NCI-H1694 (cell line): ENCODE data around the gene PXN.
"Not testable (repeated sequence)": the region's sequence is repeated elsewhere in the genome, so short reads cannot be mapped to it uniquely, and the experiment has no call there.

ENCODE experiments used
- DNase-seq: peaks from one replicate; lab custom pipeline; 2025; lab: John Stamatoyannopoulos, UW

The PXN gene

DNA sequence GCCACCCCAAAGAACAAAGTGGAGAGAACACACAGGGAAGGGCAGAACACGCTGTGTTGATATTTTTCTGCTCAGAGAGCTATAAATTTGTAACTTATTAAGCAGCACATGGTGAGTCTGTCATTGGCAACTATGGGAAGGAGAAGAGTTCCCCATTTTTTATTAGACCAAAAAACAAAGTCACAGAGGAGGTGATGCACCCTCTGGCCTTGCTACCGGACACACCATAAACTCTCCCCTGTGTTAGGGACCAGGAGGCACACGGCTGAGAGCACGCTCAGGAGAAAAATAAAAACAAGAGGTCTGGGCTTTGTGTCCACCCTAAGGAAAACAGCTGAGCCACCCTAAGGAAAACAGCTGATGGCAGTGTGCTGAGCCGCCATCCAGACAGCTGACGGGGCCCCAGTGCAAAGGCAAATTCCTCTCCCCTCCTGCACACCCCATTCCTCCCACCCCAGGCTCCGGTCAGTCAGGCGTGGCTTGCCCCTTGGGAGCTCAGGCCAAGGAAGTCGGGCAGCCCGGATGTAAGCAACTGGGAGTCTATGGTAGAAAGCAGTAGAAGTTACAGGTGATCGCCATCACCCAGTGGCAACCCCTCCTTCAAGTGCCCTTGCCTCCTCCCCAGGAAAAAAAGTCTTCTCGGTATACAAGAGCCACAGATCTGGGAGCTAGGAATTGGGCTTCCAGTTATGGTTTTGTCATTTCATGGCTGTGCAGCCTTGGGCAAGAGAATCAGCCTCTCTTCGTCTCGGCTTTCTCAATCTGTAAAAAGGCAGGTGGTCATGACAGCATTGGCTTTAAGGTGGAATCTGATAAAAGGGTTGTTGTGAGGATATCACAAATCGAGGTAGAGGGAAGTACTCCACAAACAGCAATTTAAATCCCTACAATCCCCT, 2.4 kb downstream of the PXN start:
- DNase-seq: no peak

GRCh38 chr12:120261951-120262851, 3.3 kb downstream of the PXN start:
- no peak for DNase-seq

GRCh38 chr12:120260607-120261006, 4.9 kb downstream of the PXN start:
- DNase-seq: no peak

GRCh38 chr12:120259418-120260202, 5.9 kb downstream of the PXN start:
- no peak for DNase-seq

GRCh38 chr12:120258323-120258896, 7.1 kb downstream of the PXN start:
- no peak for DNase-seq

GRCh38 chr12:120257041-120257821, 8.3 kb downstream of the PXN start:
- DNase-seq: peak; percentile 16

DNA sequence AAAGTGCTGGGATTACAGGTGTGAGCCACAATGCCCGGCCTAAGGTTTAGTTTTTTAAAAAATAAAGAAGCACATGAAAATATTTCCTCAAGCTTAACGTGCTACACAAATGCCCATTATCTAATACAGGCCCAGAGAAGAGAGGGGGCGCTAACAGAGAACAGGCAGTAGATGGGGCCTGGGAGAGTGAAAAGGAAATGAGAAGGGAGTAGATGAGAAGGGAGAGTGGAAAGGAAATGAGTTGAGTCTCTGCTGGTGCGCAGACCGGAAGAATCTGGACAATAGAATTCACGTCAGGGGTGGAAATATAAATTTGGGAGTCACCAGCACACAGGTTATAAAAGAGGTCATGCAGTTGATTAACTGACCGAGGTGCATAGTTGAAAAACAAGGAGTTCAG, 10.7 kb downstream of the PXN start:
- DNase-seq: no peak

DNA sequence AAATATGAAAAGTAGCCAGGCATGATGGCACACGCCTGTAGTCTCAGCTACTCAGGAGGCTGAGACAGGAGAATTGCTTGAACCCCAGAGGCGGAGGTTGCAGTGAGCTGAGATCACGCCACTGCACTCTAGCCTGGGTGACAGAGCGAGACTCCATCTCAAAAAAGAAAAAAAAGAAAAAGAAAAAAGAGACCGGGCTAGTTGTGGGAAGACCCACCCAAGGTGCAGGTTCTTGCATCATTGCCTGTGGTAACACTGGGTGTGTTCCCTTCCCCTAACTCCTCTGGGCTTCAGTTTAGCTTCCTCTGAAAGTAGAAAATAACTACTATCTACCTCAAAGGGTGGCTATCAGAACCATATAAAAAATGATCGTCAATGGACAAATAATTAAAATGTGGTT, 12.2 kb downstream of the PXN start:
- DNase-seq: not testable (repeated sequence)

DNA sequence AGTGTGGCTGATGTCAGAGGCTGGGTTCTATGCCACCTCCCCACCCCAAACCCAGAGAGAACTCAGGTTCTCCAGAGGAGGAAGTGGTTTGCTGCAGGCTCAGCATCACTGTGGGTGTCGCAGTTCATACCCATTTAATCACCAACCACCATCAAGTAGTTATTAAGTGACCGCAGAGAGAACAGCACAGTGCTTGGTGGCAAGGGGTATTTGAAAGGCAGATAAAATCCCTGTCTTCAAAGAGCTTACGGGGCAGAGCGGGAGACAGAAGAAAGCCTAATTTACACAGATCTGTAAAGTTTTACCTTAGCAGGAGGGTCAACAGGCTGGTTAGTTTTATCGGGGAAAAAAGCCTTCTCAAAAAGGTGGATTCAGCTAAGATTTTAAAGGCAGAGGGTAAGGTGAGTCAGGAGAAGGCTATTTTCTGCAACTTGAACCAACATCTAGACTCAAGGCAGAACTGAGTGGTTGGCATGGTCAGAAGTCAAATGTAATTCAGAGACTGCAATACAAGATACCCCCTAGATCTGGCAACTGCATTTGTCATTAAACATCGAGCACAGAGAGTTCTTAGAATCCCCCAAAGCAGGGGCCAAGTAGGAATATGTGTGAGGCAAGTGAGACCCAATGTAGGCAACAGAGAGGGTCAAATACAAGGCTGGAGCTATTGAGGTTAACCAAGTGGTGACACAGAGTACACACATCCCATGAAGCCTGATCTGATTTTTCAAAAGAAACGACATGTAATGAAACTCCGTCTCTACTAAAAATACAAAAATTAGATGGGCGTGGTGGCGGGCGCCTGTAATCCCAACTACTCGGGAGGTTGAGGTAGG, 13.2 kb downstream of the PXN start:
- no peak for DNase-seq

DNA sequence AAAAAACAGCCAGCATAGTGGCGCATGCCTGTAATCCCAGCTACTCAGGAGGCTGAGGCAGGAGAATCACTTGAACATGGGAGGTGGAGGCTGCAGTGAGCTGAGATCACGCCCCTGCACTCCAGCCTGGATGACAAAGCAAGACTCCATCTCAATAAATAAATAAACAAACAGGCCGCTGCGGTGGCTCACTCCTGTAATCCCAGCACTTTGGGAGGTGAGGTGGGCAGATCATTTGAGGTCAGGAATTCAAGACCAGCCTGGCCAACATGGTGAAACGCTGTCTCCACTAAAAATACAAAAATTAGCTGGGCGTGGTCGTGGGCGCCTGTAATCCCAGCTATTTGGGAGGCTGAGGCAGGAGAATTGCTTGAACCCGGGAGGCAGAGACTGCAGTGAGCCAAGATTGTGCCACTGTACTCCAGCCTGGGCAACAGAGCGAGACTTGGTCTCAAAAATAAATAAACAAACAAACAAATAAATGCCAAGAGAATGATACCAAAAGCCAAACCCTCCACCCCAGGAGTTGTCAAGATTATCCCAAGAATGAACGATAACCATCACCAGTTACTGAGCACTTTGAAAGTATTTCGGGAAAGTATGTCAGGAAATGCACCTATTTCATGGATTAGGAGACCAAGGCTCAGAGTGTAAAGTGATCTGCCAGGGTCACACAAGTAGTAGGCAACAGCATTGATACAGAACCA, 14.0 kb downstream of the PXN start:
- DNase-seq: not testable (repeated sequence)

DNA sequence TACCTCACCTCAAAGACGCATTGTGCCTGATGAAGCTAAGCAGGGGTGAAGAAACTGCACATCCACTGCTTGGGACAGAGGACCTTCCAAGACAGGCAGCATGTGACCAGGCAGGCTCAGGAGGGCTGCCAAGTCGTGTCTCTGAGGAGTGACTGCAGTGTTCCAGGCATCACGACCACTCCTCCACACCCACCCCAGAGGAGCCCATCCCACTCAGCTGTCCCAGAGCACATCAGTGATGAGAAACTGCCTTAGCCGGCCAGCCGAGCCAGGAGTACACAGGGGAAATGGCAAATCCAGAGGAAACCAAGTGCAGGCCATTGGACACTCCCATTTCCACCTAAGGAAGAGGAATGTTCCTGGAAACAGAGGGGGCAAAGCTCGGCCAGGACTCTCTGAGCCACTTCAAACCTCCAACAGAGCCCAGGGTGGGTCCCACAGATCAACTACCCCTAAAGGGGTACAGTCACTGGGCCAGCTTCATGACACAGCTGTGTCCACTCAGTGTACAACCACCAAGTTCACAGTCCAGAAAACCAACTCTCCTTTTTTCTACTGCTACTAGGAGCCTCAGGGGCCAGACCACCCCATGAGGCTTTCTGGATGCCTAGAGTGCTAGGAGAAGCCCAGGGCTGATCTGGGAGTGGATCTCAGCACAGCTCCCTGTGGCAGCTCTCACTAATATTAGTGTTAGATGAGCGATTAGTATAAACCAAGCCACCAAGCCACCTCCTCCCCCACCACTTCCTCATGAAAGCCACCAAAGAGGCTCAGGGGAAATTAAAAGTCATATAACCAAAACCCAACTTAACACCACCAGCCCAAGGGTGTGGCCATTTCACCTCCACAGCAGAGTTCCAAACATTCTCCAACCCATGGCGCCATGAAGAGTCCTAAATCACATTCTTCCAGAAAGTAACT, 15.4 kb downstream of the PXN start:
- DNase-seq: no peak

DNA sequence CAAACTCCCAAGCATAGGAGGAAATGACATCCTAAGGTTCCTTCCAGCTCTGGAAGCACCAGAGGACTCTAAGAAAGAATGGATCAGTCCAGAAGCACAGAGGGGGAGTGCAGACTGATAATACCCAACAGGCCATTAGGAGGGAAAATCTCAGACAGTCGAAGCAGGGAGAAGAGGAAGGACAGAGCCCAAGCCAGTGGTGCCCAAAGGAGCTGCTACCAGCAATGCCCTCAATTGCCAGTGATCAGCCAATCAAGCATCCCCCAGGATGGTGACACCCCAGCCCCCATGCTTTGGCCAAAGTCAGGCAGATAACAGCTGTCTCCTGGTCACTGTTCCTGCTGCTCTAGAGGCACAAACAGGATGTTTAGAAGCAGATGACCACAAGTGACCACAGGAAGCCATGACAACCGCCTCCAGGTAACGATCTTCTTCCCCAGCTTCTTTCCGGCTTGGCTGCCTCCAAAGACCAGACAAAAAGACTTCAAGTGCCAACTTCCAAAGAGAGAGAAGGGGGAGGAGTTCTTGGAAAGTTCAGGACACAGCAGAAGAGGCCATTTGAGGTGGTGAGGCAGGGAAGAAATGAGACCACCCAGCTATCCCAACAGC, 16.2 kb downstream of the PXN start:
- no peak for DNase-seq

DNA sequence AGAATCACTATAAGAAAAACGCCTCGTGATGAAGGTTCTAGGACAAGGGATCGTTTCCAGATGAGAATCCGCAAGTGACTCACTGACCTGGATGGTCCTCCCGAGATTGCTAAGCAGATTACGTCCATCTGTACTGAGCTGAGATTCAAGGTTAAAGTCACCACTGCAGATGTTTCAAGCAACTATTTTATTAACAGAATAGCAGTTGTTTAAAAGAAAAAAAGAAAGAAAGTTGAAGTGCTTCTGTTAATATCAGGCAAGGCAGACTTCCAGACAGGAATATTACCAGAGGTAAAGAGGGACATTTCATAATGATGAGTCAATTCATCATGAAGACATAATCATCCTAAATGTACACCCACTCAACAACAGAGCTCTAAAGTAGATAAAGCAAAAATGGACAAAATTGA, 17.9 kb downstream of the PXN start:
- no peak for DNase-seq

DNA sequence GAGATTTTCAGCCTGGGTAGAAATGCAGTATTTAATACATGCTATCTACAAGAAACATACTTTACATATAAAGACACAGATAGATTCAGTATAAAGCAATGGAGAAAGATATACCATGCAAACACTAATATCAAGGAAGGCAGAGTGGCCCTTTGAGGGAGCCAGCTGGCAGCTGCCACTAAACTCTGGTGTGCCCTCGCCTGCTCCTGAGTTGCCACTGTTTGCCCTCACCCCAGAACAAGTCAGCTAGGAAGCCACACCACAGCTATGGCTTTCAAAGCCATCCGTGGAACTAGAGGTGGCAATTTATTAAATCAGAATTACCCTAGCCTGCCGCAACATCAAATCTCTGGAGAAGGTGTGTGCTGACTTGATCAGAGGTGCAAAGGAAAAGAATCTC, 18.3 kb downstream of the PXN start:
- DNase-seq: no peak

DNA sequence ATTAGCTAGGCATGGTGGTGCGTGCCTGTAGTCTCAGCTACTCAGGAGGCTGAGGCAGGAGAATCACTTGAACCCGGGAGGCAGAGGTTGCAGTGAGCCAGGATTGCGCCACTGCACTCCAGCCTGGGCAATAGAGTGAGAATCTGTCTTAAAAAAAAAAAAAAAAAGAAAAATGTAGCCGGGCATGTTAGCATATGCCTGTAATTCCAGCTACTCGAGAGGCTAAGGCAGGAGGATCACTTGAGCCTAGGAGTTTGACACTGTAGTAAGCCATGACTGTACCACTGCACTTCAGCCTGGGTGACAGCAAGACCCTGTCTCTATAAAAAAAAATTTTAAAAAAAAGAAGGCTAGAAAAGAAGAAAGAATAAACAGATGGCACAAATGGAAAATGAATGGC, 18.8 kb downstream of the PXN start:
- not testable (repeated sequence) for DNase-seq

DNA sequence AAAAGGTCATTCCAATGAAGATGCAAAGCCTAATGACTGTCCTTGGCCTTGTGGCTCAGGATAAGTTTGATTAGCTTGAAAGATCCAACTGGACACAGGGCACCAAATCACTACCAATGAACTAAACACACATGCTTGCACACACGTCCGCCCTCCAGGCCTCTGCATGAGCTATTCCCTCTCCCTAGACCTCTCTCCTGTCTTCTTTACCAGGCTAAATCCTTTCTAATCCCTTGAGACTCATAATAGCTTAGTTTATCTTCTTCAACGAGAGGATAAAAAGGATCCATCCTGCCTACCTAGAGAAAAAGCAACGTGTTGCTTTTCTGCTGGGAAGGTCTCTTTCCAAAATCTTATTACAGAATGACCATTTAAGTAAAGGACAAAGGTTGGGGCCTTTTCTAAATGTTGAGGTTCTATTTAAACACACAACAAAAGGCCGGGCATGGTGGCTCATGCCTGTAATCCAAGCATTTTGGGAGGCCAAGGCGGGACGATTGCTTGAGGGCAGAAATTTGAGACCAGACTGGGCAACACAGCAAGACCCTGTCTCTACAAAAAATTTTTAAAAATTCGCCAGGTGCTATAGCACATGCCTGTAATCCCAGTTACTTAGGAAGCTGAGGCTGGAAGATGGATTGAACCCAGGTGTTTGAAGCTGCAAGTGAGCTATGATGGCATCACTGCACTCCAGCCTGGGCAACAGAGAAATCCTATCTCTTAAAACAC, 22.4 kb downstream of the PXN start:
- DNase-seq: no peak

GRCh38 chr12:120242275-120242799, 23.2 kb downstream of the PXN start:
- no peak for DNase-seq
